Fibroblast of pulmonary artery (primary cell): Measurements from ENCODE around the gene ARCN1.
A peak's percentile ranks its signal among the peaks of the same experiment; 100 is the strongest.

Source experiments
- DNase-seq: peaks from one replicate; pipeline ENCODE4 v3.0.0-alpha.2; 2010; ENCODE audit warnings: low read depth
- H3K4me3 ChIP-seq: replicated peaks from 2 replicates; pipeline ENCODE4 v1.5.1; 2011; ENCODE audit warnings: low read depth, mild to moderate bottlenecking, control low read depth, low read length, moderate library complexity
- CTCF ChIP-seq: IDR thresholded peaks from 2 replicates; pipeline ENCODE4 v1.5.1; 2011; ENCODE audit warnings: mild to moderate bottlenecking, control low read depth, low read length, inconsistent platforms; ENCODE audit errors: missing control alignments

The ARCN1 gene

GRCh38 chr11:118606157-118606843 is 34.1 kb downstream of the ARCN1 start:
- H3K4me3 ChIP-seq, result no peak overlapping the region
- no peak for DNase-seq
- no peak for TF ChIP-seq CTCF

GRCh38 chr11:118606844-118607228 is 34.6 kb downstream of the ARCN1 start:
- H3K4me3 ChIP-seq, result no peak overlapping the region

GRCh38 chr11:118607401-118608359 is 35.5 kb downstream of the ARCN1 start, which contains the start of gene PHLDB1:
PHLDB1 (plus strand) TSS chr11:118607615; CDS start chr11:118613837, 6,222 bp downstream.
- peak; percentile 72 for DNase-seq
- TF ChIP-seq CTCF, result peak; percentile 46
- H3K4me3 ChIP-seq, result peak within 1 kb of the TSS; percentile 83

More at GRCh38 chr11:118606844-118607228, 34.6 kb downstream of the ARCN1 start:
- no peak for TF ChIP-seq CTCF
- DNase-seq, result no peak

DNA sequence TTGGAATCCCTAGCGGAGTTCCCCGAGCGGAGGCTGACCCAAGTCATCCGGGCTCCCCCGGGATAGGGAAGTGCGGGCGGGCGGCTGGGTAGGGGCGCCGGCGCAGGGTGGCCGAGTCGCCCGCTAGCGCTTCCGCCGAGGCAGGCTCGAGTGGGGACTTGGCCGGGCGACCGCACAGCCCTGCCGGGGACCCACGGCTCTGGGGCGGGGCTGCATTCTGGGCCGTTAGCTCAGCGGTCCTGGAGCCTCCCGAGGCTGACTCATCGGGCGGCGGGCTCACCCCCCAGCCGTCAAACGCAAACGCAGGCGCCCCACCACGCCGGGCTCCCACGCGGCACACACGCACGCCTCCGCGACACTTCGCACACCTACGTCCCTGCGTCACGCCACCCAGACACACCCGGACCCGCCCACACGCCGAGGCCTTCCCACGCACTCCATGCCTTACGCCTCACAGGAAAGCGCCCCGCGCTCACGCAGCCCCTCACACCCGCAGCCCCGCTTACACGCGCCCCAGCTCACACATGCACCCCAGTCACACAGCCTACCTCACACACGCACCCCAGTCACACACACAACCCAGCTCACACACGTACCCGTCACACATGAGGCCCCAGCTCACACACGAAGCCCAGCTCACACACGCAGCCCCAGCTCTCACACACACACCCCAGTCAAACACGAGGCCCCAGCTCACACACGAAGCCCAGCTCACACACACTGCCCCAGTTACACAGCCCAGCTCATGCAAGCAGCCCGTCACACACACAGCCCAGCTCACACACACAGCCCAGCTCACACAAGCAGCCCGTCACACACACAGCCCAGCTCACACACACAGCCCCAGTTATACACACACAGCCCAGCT is 36.4 kb downstream of the ARCN1 start:
- no peak for TF ChIP-seq CTCF
- DNase-seq, result peak; percentile 92
- H3K4me3 ChIP-seq, result peak overlapping the region; percentile 83

- DNase-seq, result peak; percentile 42
- TF ChIP-seq CTCF, result no peak
- peak overlapping the region; percentile 83 for H3K4me3 ChIP-seq
Observed at GRCh38 chr11:118609380-118610224, 37.4 kb downstream of the ARCN1 start.
